ENCODE measurements around the gene STIMATE. TPM values are rescaled to one million over a fixed set of nuclear protein-coding genes. Genes with fewer than 3 reads are reported as not detected.

The STIMATE gene
- total RNA-seq, 8 experiments from 2014 or later, result 7.2 to 27.0 (median 13.3) TPM

GRCh38 chr3:52844290-52844975 is 52.9 kb downstream of the STIMATE start:
- in situ Hi-C loops (cut with MboI; ENCODE audit: low pct_unique_long_range_greater_than_20kb in 2 of 9, low sequenced_read_pairs in 9 of 9, unreplicated experiment in 9 of 9), result no loop called here
- Histone ChIP-seq H3K27ac (no peak overlapping the region), H3K4me3 (no peak overlapping the region), H3K4me1 (replicated peaks in 1 of 2) (peaks cover 4 to 31% of the 10 kb centered on the region in 2 donors)
- no peak for ATAC-seq (replicated peaks in 6 of 8)
- WGBS, 10 experiments, result 74 to 100% (median 88%) methylated on average over 1 to 10 of the region's 18 CpGs; no CpG with 5 or more reads in 2 of the 10 experiments

- in situ Hi-C loops (cut with MboI; ENCODE audit: low pct_unique_long_range_greater_than_20kb in 2 of 9, low sequenced_read_pairs in 9 of 9, unreplicated experiment in 9 of 9), result no loop called here
- no peak overlapping the region for H3K27ac ChIP-seq
- no peak for ATAC-seq (replicated peaks in 6 of 8)
Measured at GRCh38 chr3:52843881-52844280, 53.5 kb downstream of the STIMATE start.

GRCh38 chr3:52843108-52843865 is 54.1 kb downstream of the STIMATE start:
- no peak overlapping the region for H3K27ac ChIP-seq
- WGBS, 10 experiments, result 26 to 90% (median 58%) methylated on average over 2 to 11 of the region's 20 CpGs; no CpG with 5 or more reads in 3 of the 10 experiments
- ATAC-seq (replicated peaks in 6 of 8), result peak in 7 of 8 experiments; percentile 21 to 60 (median 53)
- in situ Hi-C loops (cut with MboI; ENCODE audit: low pct_unique_long_range_greater_than_20kb in 2 of 9, low sequenced_read_pairs in 9 of 9, unreplicated experiment in 9 of 9), result no loop called here
- no peak overlapping the region for H3K4me3 ChIP-seq
- peaks cover 4 to 31% of the 10 kb centered on the region in 2 donors for H3K4me1 ChIP-seq (replicated peaks in 1 of 2)

More at GRCh38 chr3:52843881-52844280, 53.5 kb downstream of the STIMATE start:
- WGBS, 10 experiments, result 0 to 100% (median 94%) methylated on average over 1 to 2 of the region's 2 CpGs; no CpG with 5 or more reads in 4 of the 10 experiments
- Histone ChIP-seq H3K4me3 (no peak overlapping the region), H3K4me1 (replicated peaks in 1 of 2) (peaks cover 4 to 31% of the 10 kb centered on the region in 2 donors)

- no peak overlapping the region for H3K27ac ChIP-seq
- in situ Hi-C loops (cut with MboI; ENCODE audit: low pct_unique_long_range_greater_than_20kb in 2 of 9, low sequenced_read_pairs in 9 of 9, unreplicated experiment in 9 of 9), result no loop called here
- peaks cover 4 to 31% of the 10 kb centered on the region in 2 donors for H3K4me1 ChIP-seq (replicated peaks in 1 of 2)
- no peak for ATAC-seq (replicated peaks in 6 of 8)
- whole genome bisulfite sequencing, 10 experiments, result 65 to 100% (median 83%) methylated on average over 1 to 6 of the region's 7 CpGs; no CpG with 5 or more reads in 3 of the 10 experiments
- H3K4me3 ChIP-seq, result no peak overlapping the region
Measured at GRCh38 chr3:52842424-52842823, 54.9 kb downstream of the STIMATE start.

- ATAC-seq (replicated peaks in 6 of 8), result no peak
- in situ Hi-C loops (cut with MboI; ENCODE audit: low pct_unique_long_range_greater_than_20kb in 2 of 9, low sequenced_read_pairs in 9 of 9, unreplicated experiment in 9 of 9), result no loop called here
- WGBS, 10 experiments, result 0 to 100% (median 79%) methylated on average over 1 to 8 of the region's 12 CpGs; no CpG with 5 or more reads in 5 of the 10 experiments
- H3K27ac ChIP-seq, result no peak overlapping the region
- H3K4me1 ChIP-seq (replicated peaks in 1 of 2), result peaks cover 4 to 31% of the 10 kb centered on the region in 2 donors
- no peak overlapping the region for H3K4me3 ChIP-seq
Measured at GRCh38 chr3:52841981-52842340, 55.4 kb downstream of the STIMATE start.

- no peak overlapping the region for H3K27ac ChIP-seq
- no peak overlapping the region for H3K4me3 ChIP-seq
- 60 to 100% (median 96%) methylated on average over 1 to 8 of the region's 12 CpGs; no CpG with 5 or more reads in 3 of the 10 experiments for WGBS, 10 experiments
- H3K4me1 ChIP-seq (replicated peaks in 1 of 2), result peaks cover 4 to 31% of the 10 kb centered on the region in 2 donors
- in situ Hi-C loops (cut with MboI; ENCODE audit: low pct_unique_long_range_greater_than_20kb in 2 of 9, low sequenced_read_pairs in 9 of 9, unreplicated experiment in 9 of 9), result no loop called here
- ATAC-seq (replicated peaks in 6 of 8), result no peak
Measured at GRCh38 chr3:52841211-52841980, 56.0 kb downstream of the STIMATE start.

GRCh38 chr3:52839892-52840545 is 57.3 kb downstream of the STIMATE start:
- H3K4me1 ChIP-seq (replicated peaks in 1 of 2), result peaks cover 8 to 36% of the 10 kb centered on the region in 2 donors
- no peak for ATAC-seq (replicated peaks in 6 of 8)
- H3K27ac ChIP-seq, result no peak overlapping the region
- 79 to 100% (median 89%) methylated on average over 1 to 20 of the region's 23 CpGs; no CpG with 5 or more reads in 2 of the 10 experiments for WGBS, 10 experiments
- in situ Hi-C loops (cut with MboI; ENCODE audit: low pct_unique_long_range_greater_than_20kb in 2 of 9, low sequenced_read_pairs in 9 of 9, unreplicated experiment in 9 of 9), result no loop called here
- H3K4me3 ChIP-seq, result no peak overlapping the region

- in situ Hi-C loops (cut with MboI; ENCODE audit: low pct_unique_long_range_greater_than_20kb in 2 of 9, low sequenced_read_pairs in 9 of 9, unreplicated experiment in 9 of 9), result no loop called here
- 64 to 100% (median 82%) methylated on average over 1 to 2 of the region's 2 CpGs; no CpG with 5 or more reads in 4 of the 10 experiments for WGBS, 10 experiments
- H3K4me3 ChIP-seq, result no peak overlapping the region
- no peak overlapping the region for H3K27ac ChIP-seq
- H3K4me1 ChIP-seq (replicated peaks in 1 of 2), result peaks cover 16 to 37% of the 10 kb centered on the region in 2 donors
- ATAC-seq (replicated peaks in 6 of 8), result no peak
Measured at GRCh38 chr3:52839268-52839575, 58.1 kb downstream of the STIMATE start.

GRCh38 chr3:52838561-52839267 is 58.6 kb downstream of the STIMATE start:
- 40 to 87% (median 72%) methylated on average over 1 to 3 of the region's 8 CpGs; no CpG with 5 or more reads in 6 of the 10 experiments for WGBS, 10 experiments
- H3K27ac ChIP-seq, result no peak overlapping the region
- no peak overlapping the region for H3K4me3 ChIP-seq
- ATAC-seq (replicated peaks in 6 of 8), result no peak
- peaks cover 16 to 33% of the 10 kb centered on the region in 2 donors for H3K4me1 ChIP-seq (replicated peaks in 1 of 2)
- in situ Hi-C loops (cut with MboI; ENCODE audit: low pct_unique_long_range_greater_than_20kb in 2 of 9, low sequenced_read_pairs in 9 of 9, unreplicated experiment in 9 of 9), result no loop called here

- Histone ChIP-seq H3K27ac (no peak overlapping the region), H3K4me1 (replicated peaks in 1 of 2) (peaks cover 13 to 20% of the 10 kb centered on the region in 2 donors), H3K4me3 (no peak overlapping the region)
- no peak for ATAC-seq (replicated peaks in 6 of 8)
- 83 to 95% methylated on average over 1 to 3 of the region's 4 CpGs; no CpG with 5 or more reads in 8 of the 10 experiments for WGBS, 10 experiments
- in situ Hi-C loops (cut with MboI; ENCODE audit: low pct_unique_long_range_greater_than_20kb in 2 of 9, low sequenced_read_pairs in 9 of 9, unreplicated experiment in 9 of 9), result no loop called here
Measured at GRCh38 chr3:52836986-52837385, 60.4 kb downstream of the STIMATE start.

- 11 to 100% (median 89%) methylated on average over 1 to 4 of the region's 5 CpGs; no CpG with 5 or more reads in 1 of the 10 experiments for WGBS, 10 experiments
- Histone ChIP-seq H3K4me3 (no peak overlapping the region), H3K27ac (no peak overlapping the region), H3K4me1 (replicated peaks in 1 of 2) (peaks cover 13 to 20% of the 10 kb centered on the region in 2 donors)
- no peak for ATAC-seq (replicated peaks in 6 of 8)
- in situ Hi-C loops (cut with MboI; ENCODE audit: low pct_unique_long_range_greater_than_20kb in 2 of 9, low sequenced_read_pairs in 9 of 9, unreplicated experiment in 9 of 9), result no loop called here
Measured at GRCh38 chr3:52836471-52836845, 60.9 kb downstream of the STIMATE start.

All from motor neuron (in vitro differentiated cells).